Calu3 (cell line): ENCODE results near the gene ADAM22. TPM values are rescaled to one million over a fixed set of nuclear protein-coding genes. Genes with fewer than 3 reads are reported as not detected.

Experiments
- BruUV-seq: library from RNA; stranded (reverse); fragments of 400-500 nt; replicated peaks from 2 replicates; lab custom pipeline; 2021; lab: Mats Ljungman, UMichigan
- CTCF ChIA-PET: fragments of 300-600 bp; sonication (Branson Sonifier 250); formaldehyde crosslinking; loops from one replicate; lab custom pipeline; 2022; ENCODE audit warnings: antibody characterized with exemption; lab: Charles Lee
- DNase-seq: peaks from one replicate; pipeline ENCODE4 v3.0.0; 2022
- H3K27ac Mint-ChIP-seq: one replicate; pipeline ENCODE4 v1.8.0; 2022; ENCODE audit warnings: mixed read lengths; ENCODE audit not compliant: unreplicated experiment
- H3K27me3 Mint-ChIP-seq: one replicate; pipeline ENCODE4 v1.8.0; 2022; ENCODE audit warnings: mixed read lengths; ENCODE audit not compliant: unreplicated experiment
- H3K36me3 Mint-ChIP-seq: one replicate; pipeline ENCODE4 v1.8.0; 2022; ENCODE audit warnings: mild to moderate bottlenecking, moderate library complexity, mixed read lengths; ENCODE audit not compliant: insufficient read depth, unreplicated experiment
- H3K4me1 Mint-ChIP-seq: one replicate; pipeline ENCODE4 v1.8.0; 2022; ENCODE audit warnings: mild to moderate bottlenecking, low read depth, mixed read lengths; ENCODE audit not compliant: unreplicated experiment
- H3K4me3 Mint-ChIP-seq: one replicate; pipeline ENCODE4 v1.8.0; 2022; ENCODE audit warnings: mild to moderate bottlenecking, low read depth, moderate library complexity, mixed read lengths; ENCODE audit not compliant: unreplicated experiment
- H3K9me3 Mint-ChIP-seq: one replicate; pipeline ENCODE4 v1.8.0; 2022; ENCODE audit warnings: low read depth, mixed read lengths; ENCODE audit not compliant: unreplicated experiment
- intact Hi-C: fragments of 100-400 bp; cut with micrococcal nuclease; formaldehyde crosslinking; loops from one replicate; pipeline ENCODE4 v1.10.0; 2022; ENCODE audit not compliant: unreplicated experiment
- total RNA-seq: library from RNA; stranded (reverse); gene quantifications from 2 replicates; pipeline ENCODE4 v1.2.3, GENCODE V29; 2022
- TF ChIP-seq, protein P1 (sequence below): fragments of 200-600 bp; IDR thresholded peaks from one replicate; pipeline ENCODE4 v1.8.0; 2022; ENCODE audit warnings: antibody characterized with exemption; ENCODE audit not compliant: unreplicated experiment

Gene ADAM22
- total RNA-seq, 1 experiment from 2014 or later = 3.0 TPM

DNA sequence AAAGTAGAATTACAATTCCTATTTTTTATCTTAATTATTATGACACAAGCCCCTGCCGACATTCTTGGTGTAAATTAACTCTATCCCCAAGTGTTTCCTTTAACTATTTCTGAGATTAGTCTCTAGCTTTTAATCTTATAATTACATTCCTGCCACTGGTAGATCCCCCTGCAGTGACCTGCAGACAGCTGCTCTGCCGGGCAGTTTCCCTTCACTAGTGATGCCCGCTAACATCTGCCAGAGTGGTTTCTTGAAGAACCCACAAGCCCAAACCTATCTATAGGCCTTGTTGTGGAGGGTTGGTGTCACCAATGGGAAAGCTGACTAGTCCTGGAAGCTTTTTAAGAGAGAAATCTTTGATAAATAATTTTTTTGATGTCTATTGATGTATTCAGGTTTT lies 50.0 kb downstream of the ADAM22 start:
- BruUV-seq = no TSS peak
- CTCF ChIA-PET = interaction anchor here (0.7 kb wide), 1 partner anchor 49 kb away, joined by 4 read pairs; no protein-coding TSS in a partner anchor

DNA sequence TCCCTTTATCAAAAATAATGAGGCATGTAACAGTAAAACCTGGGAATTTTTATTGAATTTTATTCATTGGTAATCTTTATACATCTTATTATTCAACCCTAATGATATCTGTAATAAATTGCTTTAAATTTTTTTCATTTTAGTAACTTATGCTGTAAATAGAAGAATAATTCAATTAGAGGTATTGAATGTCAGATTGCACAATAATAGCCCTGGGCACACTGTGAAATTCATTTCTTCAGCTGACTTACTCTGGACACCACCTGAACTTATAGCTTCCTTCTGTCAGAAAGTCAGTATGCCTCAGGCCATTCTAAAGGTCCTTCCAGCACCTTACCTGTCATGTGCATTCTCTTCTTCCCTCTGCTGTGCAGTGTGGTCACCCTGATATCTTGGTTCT lies 59.2 kb downstream of the ADAM22 start:
- Mint-ChIP-seq H3K4me1 (no peaks in the 10 kb centered on the region), H3K27me3 (no peaks in the 10 kb centered on the region), H3K36me3 (no peaks in the 10 kb centered on the region), H3K4me3 (no peak overlapping the region), H3K9me3 (no peaks in the 10 kb centered on the region), H3K27ac (no peak overlapping the region)
- intact Hi-C loops = no loop called here
- no peak for DNase-seq
- TF ChIP-seq, protein P1, sequence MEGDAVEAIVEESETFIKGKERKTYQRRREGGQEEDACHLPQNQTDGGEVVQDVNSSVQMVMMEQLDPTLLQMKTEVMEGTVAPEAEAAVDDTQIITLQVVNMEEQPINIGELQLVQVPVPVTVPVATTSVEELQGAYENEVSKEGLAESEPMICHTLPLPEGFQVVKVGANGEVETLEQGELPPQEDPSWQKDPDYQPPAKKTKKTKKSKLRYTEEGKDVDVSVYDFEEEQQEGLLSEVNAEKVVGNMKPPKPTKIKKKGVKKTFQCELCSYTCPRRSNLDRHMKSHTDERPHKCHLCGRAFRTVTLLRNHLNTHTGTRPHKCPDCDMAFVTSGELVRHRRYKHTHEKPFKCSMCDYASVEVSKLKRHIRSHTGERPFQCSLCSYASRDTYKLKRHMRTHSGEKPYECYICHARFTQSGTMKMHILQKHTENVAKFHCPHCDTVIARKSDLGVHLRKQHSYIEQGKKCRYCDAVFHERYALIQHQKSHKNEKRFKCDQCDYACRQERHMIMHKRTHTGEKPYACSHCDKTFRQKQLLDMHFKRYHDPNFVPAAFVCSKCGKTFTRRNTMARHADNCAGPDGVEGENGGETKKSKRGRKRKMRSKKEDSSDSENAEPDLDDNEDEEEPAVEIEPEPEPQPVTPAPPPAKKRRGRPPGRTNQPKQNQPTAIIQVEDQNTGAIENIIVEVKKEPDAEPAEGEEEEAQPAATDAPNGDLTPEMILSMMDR = no peak
- BruUV-seq = no TSS peak
- CTCF ChIA-PET = no interaction called here

More for the DNA sequence above, 50.0 kb downstream of the ADAM22 start:
- TF ChIP-seq, protein P1 = no peak
- no peaks in the 10 kb centered on the region for H3K9me3 Mint-ChIP-seq
- intact Hi-C loops = no loop called here
- no peaks in the 10 kb centered on the region for H3K27me3 Mint-ChIP-seq
- DNase-seq = no peak
- H3K4me3 Mint-ChIP-seq = no peak overlapping the region
- no peak overlapping the region for H3K27ac Mint-ChIP-seq
- H3K4me1 Mint-ChIP-seq = no peaks in the 10 kb centered on the region
- H3K36me3 Mint-ChIP-seq = no peaks in the 10 kb centered on the region

DNA sequence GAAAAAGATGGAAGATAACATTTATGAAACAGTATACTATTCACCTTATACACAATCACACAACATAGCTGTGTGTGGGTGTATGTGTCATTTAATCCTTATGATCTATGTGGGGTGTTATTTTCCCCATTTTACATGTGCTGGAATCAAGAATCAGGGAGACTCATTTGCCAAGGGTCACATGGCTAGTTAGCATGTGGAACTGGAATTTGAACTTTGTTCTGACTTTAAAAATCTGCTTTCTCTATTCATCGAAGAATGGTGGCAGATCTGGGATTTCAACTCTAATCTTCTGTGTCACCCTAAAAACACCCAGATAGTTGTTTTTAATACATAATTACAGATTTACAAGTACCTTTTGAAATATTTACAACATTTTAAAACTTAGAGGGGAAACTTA lies 65.2 kb downstream of the ADAM22 start:
- BruUV-seq = no TSS peak
- Mint-ChIP-seq H3K27me3 (no peaks in the 10 kb centered on the region), H3K4me3 (no peak overlapping the region), H3K36me3 (no peaks in the 10 kb centered on the region), H3K27ac (no peak overlapping the region), H3K9me3 (no peaks in the 10 kb centered on the region), H3K4me1 (no peaks in the 10 kb centered on the region)
- CTCF ChIA-PET = no interaction called here
- no peak for DNase-seq
- TF ChIP-seq, protein P1 = no peak
- intact Hi-C loops = no loop called here

DNA sequence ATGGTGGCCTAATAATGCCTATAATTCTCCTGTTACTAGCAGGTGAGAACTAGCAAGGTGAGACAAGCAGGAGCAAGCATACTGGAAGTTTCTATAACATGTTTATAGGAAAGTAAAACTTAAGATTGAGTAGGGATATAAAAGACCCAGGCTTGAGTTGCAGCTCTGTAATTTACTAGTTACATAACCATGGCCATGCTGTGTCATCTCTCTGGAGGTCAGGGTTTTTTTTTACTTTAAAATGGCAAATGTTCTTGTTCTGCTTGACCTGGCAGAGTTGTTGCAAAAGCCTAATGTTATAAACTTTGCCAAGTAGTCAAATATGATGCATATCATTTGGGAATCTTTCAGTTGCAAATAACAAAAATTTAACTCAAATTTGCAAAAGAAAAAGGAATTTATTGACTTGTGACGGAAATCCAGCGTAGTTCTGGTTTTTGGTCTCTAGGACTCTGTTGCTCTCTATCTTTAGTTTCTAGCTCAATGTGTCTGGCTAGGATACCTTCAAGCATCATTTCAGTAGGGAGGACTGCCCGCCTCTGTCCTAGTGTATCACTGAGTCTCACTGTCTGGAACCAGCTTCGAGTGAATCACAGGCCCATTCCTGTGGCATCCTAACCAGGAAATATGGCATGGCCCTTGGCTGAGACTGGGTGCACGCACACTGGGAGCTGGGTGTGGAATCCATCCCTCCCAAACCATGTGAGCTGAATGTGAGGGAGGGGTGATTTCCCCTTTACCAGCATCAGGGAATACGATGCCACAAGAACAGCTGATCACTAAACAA lies 67.9 kb downstream of the ADAM22 start:
- H3K9me3 Mint-ChIP-seq = no peaks in the 10 kb centered on the region
- CTCF ChIA-PET = no interaction called here
- TF ChIP-seq, protein P1 = no peak

More for the DNA sequence above, 67.9 kb downstream of the ADAM22 start:
- H3K27ac Mint-ChIP-seq = no peak overlapping the region
- H3K36me3 Mint-ChIP-seq = no peaks in the 10 kb centered on the region
- intact Hi-C loops = no loop called here
- DNase-seq = no peak
- H3K27me3 Mint-ChIP-seq = no peaks in the 10 kb centered on the region
- H3K4me3 Mint-ChIP-seq = no peak overlapping the region
- no TSS peak for BruUV-seq
- no peaks in the 10 kb centered on the region for H3K4me1 Mint-ChIP-seq
